Tibial nerve (tissue), 4 donors: ENCODE results near the gene CELA2B. TPM values are rescaled to one million over a fixed set of nuclear protein-coding genes. Genes with fewer than 3 reads are reported as not detected.
"Not testable (repeated sequence)": the region's sequence is repeated elsewhere in the genome, so short reads cannot be mapped to it uniquely, and the experiment has no call there.

Source experiments
- DNase-seq, 2 donors: peaks; one replicate each; pipeline ENCODE4 v3.0.0-alpha.2; 2019; ENCODE audit warnings: low spot score in 2 of 2
- H3K27ac ChIP-seq, 4 donors: fragments of 200-600 bp; sonication (generic) in 3 of 4; one replicate each; pipeline ENCODE4 v1.5.1; 2017 to 2019; ENCODE audit warnings: mild to moderate bottlenecking in 1 of 4
- H3K27me3 ChIP-seq, 2 donors: fragments of 200-600 bp; sonication (generic) in 1 of 2; one replicate each; pipeline versions ENCODE4 v1.5.1 to v1.6.0; 2017 to 2019
- H3K36me3 ChIP-seq, 3 donors: fragments of 200-600 bp; sonication (generic); one replicate each; pipeline ENCODE4 v1.5.1; 2018 to 2019
- H3K4me1 ChIP-seq, 4 donors: fragments of 200-600 bp; sonication (generic) in 3 of 4; one replicate each; pipeline ENCODE4 v1.5.1; 2017 to 2019
- H3K4me3 ChIP-seq, 4 donors: fragments of 200-600 bp; sonication (generic) in 3 of 4; one replicate each; pipeline ENCODE4 v1.5.1; 2017 to 2019; ENCODE audit warnings: mild to moderate bottlenecking in 1 of 4, moderate library complexity in 1 of 4
- H3K9me3 ChIP-seq, 4 donors: fragments of 200-600 bp; sonication (generic) in 3 of 4; one replicate each; pipeline ENCODE4 v1.5.1; 2017 to 2019
- EP300 ChIP-seq, 2 donors: sonication (generic); formaldehyde crosslinking; IDR thresholded peaks; one replicate each; pipeline ENCODE4 v1.6.1; 2017; ENCODE audit warnings: antibody characterized with exemption in 2 of 2, mild to moderate bottlenecking in 1 of 2
- POLR2A ChIP-seq, 2 donors: fragments of 450-650 bp; IDR thresholded peaks; one replicate each; pipeline ENCODE4 v1.6.1; 2017; ENCODE audit warnings: antibody characterized with exemption in 2 of 2, mild to moderate bottlenecking in 2 of 2, moderate library complexity in 2 of 2
- WGBS, 2 donors: methylation state at CpG; one replicate each; pipeline ENCODE4 v1.1.5; 2018; 5-methylcytosine and 5-hydroxymethylcytosine counted together
- total RNA-seq, 4 donors: library from RNA; depleted of rRNA; stranded (reverse); fragments of >200 nt; gene quantifications; one replicate each; pipeline ENCODE4 v1.1.0, GENCODE V29; 2016
- TF ChIP-seq, protein P1 (sequence below), 5 experiments: fragments of 200-600 bp in 3 of 5; fragments of 450-650 bp in 2 of 5; sonication (generic) in 3 of 5; IDR thresholded peaks; one replicate each; pipeline ENCODE4 v1.5.1; 2016 to 2019; ENCODE audit warnings: antibody characterized with exemption in 5 of 5, mild to moderate bottlenecking in 3 of 5, moderate library complexity in 2 of 5

Gene CELA2B
- total RNA-seq, 4 donors from 2014 or later = not detected

DNA sequence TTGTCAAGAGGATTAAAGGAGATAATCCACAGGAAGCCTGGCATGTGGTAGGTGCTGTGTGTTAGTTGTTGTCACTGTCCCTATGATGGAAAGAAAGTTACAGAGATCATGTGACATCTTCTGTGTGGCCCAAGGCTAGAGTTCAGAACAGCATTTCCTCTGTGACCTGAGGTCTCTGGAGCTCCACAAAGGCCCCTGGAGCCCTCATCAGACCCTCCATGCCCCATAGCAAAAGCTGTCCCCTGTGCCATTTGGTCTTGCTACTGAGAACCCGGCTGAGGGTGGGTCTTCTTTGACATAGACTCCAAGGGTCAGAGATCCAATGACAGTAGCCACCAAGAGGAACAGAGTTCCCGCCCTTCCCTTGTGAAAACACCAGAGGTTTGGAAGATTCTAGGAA is 8.1 kb downstream of the CELA2B start:
- DNase-seq = no peak
- H3K27me3 ChIP-seq = no peaks in the 10 kb centered on the region
- H3K9me3 ChIP-seq = no peaks in the 10 kb centered on the region
- H3K36me3 ChIP-seq = peaks cover 0 to 49% (median 0%) of the 10 kb centered on the region in 3 donors
- H3K4me1 ChIP-seq = no peaks in the 10 kb centered on the region
- no peak overlapping the region for H3K4me3 ChIP-seq
- WGBS, 2 donors = 76 to 79% methylated on average over 2 of the region's 2 CpGs
- H3K27ac ChIP-seq = no peak overlapping the region
- TF ChIP-seq POLR2A (IDR thresholded peaks at IDR 0.05) = no peak
- TF ChIP-seq EP300 (IDR thresholded peaks at IDR 0.05) = no peak
- TF ChIP-seq, protein P1, sequence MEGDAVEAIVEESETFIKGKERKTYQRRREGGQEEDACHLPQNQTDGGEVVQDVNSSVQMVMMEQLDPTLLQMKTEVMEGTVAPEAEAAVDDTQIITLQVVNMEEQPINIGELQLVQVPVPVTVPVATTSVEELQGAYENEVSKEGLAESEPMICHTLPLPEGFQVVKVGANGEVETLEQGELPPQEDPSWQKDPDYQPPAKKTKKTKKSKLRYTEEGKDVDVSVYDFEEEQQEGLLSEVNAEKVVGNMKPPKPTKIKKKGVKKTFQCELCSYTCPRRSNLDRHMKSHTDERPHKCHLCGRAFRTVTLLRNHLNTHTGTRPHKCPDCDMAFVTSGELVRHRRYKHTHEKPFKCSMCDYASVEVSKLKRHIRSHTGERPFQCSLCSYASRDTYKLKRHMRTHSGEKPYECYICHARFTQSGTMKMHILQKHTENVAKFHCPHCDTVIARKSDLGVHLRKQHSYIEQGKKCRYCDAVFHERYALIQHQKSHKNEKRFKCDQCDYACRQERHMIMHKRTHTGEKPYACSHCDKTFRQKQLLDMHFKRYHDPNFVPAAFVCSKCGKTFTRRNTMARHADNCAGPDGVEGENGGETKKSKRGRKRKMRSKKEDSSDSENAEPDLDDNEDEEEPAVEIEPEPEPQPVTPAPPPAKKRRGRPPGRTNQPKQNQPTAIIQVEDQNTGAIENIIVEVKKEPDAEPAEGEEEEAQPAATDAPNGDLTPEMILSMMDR (IDR thresholded peaks at IDR 0.05) = no peak

DNA sequence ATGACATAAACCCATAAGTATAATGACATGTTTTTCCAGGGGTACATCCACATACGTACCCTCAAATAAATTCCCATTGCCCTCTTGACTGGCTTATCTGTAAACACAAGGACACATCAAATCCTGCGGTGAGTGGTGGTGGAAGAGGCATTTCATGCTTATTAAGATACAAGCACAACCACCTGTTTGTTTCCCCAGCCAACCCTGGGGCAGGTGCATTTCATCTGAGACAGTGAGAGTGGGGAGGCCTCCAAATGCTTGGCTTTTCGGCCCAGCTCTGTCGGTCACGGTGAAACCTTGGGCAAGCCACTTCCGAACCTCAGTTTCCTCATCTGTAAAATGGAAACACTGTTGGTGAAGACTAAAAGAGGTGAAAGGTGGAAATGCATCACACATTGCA is 8.5 kb downstream of the CELA2B start:
- H3K27me3 ChIP-seq, DNase-seq, H3K4me3 ChIP-seq, H3K27ac ChIP-seq, H3K4me1 ChIP-seq, H3K9me3 ChIP-seq: not testable (repeated sequence)
- peaks cover 0 to 53% (median 0%) of the 10 kb centered on the region in 3 donors for H3K36me3 ChIP-seq
- WGBS, 2 donors = 86 to 87% methylated on average over 6 of the region's 6 CpGs

DNA sequence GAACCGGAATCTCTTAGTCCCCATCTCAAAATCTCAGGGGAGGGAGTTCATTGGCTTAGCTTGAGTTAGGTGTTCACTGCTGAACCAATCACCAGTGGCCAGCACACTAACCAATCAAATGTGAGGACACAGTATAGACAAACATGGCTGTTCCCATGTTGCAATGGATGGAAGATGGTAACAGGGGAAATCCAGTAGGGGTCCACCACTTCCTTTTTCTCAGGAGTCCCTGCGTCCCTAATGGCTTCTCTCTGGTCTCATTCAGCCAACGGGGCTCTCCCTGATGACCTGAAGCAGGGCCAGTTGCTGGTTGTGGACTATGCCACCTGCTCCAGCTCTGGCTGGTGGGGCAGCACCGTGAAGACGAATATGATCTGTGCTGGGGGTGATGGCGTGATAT is 9.7 kb downstream of the CELA2B start:
- WGBS, 2 donors = 92% methylated on average over 6 of the region's 6 CpGs
- no peak overlapping the region for H3K27ac ChIP-seq
- H3K4me3 ChIP-seq = no peak overlapping the region
- DNase-seq = no peak
- no peaks in the 10 kb centered on the region for H3K4me1 ChIP-seq
- TF ChIP-seq, protein P1 (IDR thresholded peaks at IDR 0.05) = no peak
- TF ChIP-seq EP300 (IDR thresholded peaks at IDR 0.05) (no peak), POLR2A (IDR thresholded peaks at IDR 0.05) (no peak)
- H3K36me3 ChIP-seq = peaks cover 0 to 65% (median 0%) of the 10 kb centered on the region in 3 donors
- H3K9me3 ChIP-seq = peaks cover 0 to 4% (median 0%) of the 10 kb centered on the region in 4 donors
- H3K27me3 ChIP-seq = no peaks in the 10 kb centered on the region

DNA sequence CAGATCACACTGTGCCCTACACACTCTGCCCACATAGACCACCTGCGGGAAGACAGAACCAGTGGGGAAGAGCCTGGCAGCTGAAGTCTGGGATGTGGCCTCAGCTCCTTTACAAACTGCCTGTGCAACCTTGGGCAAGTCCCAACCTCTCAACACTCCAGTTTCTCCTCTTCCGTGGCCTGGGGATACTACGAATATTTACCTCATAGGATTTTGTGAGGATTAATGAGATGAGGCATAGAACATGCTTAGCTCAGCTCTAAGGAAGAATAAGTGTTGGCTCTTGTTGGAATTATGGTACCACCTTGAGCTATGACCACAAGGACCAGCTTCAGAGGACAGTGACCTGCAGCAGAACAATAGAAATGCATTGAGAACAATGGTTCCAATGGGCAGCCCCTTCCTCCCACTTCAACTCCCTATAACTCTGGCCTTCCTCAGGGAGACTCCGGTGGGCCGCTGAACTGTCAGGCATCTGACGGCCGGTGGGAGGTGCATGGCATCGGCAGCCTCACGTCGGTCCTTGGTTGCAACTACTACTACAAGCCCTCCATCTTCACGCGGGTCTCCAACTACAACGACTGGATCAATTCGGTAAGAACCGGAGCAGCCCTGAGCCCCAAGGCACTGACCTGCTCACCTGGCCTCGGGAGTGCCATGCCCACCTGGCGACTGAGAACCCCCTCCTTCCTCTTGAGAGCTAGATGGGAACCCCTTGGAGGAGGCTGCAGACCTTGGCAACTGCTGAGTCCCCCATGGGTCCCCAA is 11.1 kb downstream of the CELA2B start:
- DNase-seq, H3K4me3 ChIP-seq, H3K4me1 ChIP-seq, H3K27ac ChIP-seq, H3K9me3 ChIP-seq, H3K27me3 ChIP-seq: not testable (repeated sequence)
- 94 to 96% methylated on average over 10 to 17 of the region's 17 CpGs for WGBS, 2 donors
- peaks cover 0 to 79% (median 0%) of the 10 kb centered on the region in 3 donors for H3K36me3 ChIP-seq

DNA sequence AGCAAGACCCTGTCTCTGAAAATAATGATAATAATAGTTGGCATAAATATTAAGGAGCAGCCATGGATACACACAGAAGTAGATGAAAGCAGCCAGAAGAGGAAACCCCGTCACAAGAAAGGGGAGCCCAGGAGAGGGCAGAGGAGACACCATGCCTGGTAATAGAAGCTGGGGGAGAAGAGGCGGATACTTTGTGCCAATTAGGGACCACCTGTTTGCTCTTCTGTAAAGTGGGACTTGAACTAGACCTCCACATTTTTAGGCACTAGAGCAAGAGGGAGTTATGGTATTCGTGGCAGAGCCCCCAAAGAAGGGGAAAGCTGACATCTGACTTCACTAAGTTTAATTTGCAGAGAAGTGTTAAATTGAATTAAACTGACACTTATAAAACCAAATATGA is 12.5 kb downstream of the CELA2B start:
- H3K27ac ChIP-seq = no peak overlapping the region
- TF ChIP-seq, protein P1 (IDR thresholded peaks at IDR 0.05) = no peak
- TF ChIP-seq POLR2A (IDR thresholded peaks at IDR 0.05) = no peak
- TF ChIP-seq EP300 (IDR thresholded peaks at IDR 0.05) = no peak
- DNase-seq = no peak
- H3K4me1 ChIP-seq = no peaks in the 10 kb centered on the region
- H3K27me3 ChIP-seq = no peaks in the 10 kb centered on the region
- H3K9me3 ChIP-seq = peaks cover 0 to 8% (median 0%) of the 10 kb centered on the region in 4 donors
- no peak overlapping the region for H3K4me3 ChIP-seq
- WGBS, 2 donors = 91 to 92% methylated on average over 3 of the region's 3 CpGs
- H3K36me3 ChIP-seq = peaks cover 0 to 93% (median 0%) of the 10 kb centered on the region in 3 donors

DNA sequence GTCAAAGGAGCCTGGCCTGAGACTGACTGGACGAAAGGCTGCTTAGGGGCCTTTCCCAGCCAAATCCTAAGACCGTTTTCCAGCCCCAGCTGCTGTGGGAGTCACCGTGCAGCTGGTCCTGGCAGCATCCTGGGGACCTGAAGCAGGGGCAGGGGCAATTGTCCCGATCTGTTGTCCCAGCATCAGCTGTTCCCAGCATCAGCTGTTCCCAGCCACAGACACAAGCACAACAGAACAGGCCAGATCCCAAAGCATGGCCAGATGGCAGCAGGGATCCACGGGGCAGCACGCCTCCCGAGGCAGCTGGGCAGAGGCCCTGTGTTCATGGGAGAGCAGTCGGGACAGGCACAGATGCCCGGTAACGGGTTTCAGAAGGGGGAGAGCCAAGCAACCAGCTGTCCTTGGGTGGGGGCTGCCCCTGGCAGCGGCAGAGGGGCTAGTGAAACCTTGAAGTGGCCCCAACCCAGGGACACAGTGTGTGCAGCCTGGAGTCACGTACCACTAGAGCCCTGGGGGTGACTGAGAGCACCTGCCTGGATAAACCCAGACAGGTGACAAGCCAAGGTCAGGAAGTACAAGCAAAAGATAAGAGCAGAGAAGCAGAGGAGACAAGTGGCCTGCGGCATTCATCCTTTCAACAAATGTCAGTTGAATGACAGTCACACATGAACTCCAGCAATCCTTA is 13.3 kb downstream of the CELA2B start:
- no peaks in the 10 kb centered on the region for H3K4me1 ChIP-seq
- TF ChIP-seq, protein P1 (IDR thresholded peaks at IDR 0.05) = no peak
- TF ChIP-seq EP300 (IDR thresholded peaks at IDR 0.05) (no peak), POLR2A (IDR thresholded peaks at IDR 0.05) (no peak)
- 74 to 78% methylated on average over 13 of the region's 13 CpGs for WGBS, 2 donors
- no peaks in the 10 kb centered on the region for H3K27me3 ChIP-seq
- H3K27ac ChIP-seq = no peak overlapping the region
- H3K36me3 ChIP-seq = peaks cover 0 to 95% (median 0%) of the 10 kb centered on the region in 3 donors
- no peak overlapping the region for H3K4me3 ChIP-seq
- H3K9me3 ChIP-seq = peaks cover 0 to 8% (median 0%) of the 10 kb centered on the region in 4 donors
- DNase-seq = no peak

DNA sequence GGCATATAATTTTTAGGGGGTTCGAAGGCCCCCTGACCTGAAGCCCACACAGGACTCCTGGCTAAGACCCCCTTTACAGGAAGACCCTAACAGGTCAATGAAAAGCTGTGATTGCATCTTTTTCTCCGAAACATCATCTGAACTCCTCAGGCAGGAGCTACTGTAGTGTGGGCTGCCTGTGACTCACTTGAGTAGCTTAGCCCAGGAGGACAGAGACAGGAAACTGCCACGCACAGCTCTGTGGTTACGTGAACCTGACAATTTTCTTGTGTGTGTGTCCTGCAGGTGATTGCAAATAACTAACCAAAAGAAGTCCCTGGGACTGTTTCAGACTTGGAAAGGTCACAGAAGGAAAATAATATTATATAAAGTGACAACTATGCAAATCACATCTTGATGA is 15.1 kb downstream of the CELA2B start:
- not testable (repeated sequence) for H3K9me3 ChIP-seq, DNase-seq, H3K27me3 ChIP-seq, H3K27ac ChIP-seq, H3K4me1 ChIP-seq, H3K4me3 ChIP-seq
- peaks cover 0 to 98% (median 0%) of the 10 kb centered on the region in 3 donors for H3K36me3 ChIP-seq
- WGBS, 2 donors = 82 to 95% methylated on average over 4 of the region's 4 CpGs
